HepG2 (cell line): ENCODE results near the gene FAM167B. TPM values are rescaled to one million over a fixed set of nuclear protein-coding genes. Genes with fewer than 3 reads are reported as not detected.

Source experiments
- ATAC-seq: fragments of 200-7000 bp; cut with Tn5 transposase; 3 replicates; pipeline ENCODE4 v1.9.1; 2020; ENCODE audit warnings: mild to moderate bottlenecking, moderate library complexity
- BruUV-seq: library from RNA; stranded (reverse); fragments of 400-500 nt; replicated peaks from 2 replicates; lab custom pipeline; 2021; lab: Mats Ljungman, UMichigan
- CTCF ChIA-PET: fragments of 300-600 bp; formaldehyde crosslinking; extraction: SDS; loops from one replicate; lab custom pipeline; 2021; ENCODE audit warnings: low total read pairs, inconsistent platforms, low intra/inter-chr PET ratio; lab: Yijun Ruan, JAX
- POLR2A ChIA-PET: fragments of 350-600 bp; sonication (Branson Sonifier 250); formaldehyde crosslinking; loops from one replicate; lab custom pipeline; 2020; ENCODE audit warnings: antibody characterized with exemption, inconsistent platforms; lab: Yijun Ruan, JAX
- DNase-seq: peaks from one replicate; pipeline ENCODE4 v3.0.0-alpha.2; 2015; ENCODE audit warnings: low spot score
- FAIRE-seq: peaks from 3 replicates; lab custom pipeline; 2011; peaks lifted over from hg19 to GRCh38; lab: Jason Lieb, UNC
- H2AFZ ChIP-seq: one replicate; pipeline ENCODE4 v1.6.1; 2011; ENCODE audit warnings: low read length, inconsistent platforms
- H3K27ac ChIP-seq: fragments of 300-600 bp; 3 replicates; pipeline ENCODE4 v1.8.0; 2011; ENCODE audit warnings: mixed run types, mild to moderate bottlenecking, mixed read lengths, low read length, inconsistent platforms; ENCODE audit not compliant: insufficient read depth; ENCODE audit errors: extremely low read length
- H3K27me3 ChIP-seq, 2 experiments: fragments of 200-600 bp in 1 of 2; 2 replicates in 1 of 2; 3 replicates in 1 of 2; pipeline versions ENCODE4 v1.6.0 to v1.8.0; 2011; ENCODE audit warnings: low read length in 2 of 2, mild to moderate bottlenecking in 2 of 2, moderate library complexity in 2 of 2, inconsistent platforms in 1 of 2; ENCODE audit not compliant: insufficient read depth in 2 of 2, control insufficient read depth in 1 of 2
- H3K36me3 ChIP-seq, 2 experiments: fragments of 200-600 bp in 1 of 2; replicated peaks in 1 of 2; 2 replicates in 1 of 2; 3 replicates in 1 of 2; pipeline versions ENCODE4 v1.5.1 to v1.8.0; 2011; ENCODE audit warnings: low read length in 2 of 2, inconsistent platforms in 1 of 2; ENCODE audit not compliant: insufficient read depth in 2 of 2, control insufficient read depth in 1 of 2
- H3K4me1 ChIP-seq: 2 replicates; pipeline ENCODE4 v1.5.1; 2012; ENCODE audit warnings: low read length, inconsistent platforms; ENCODE audit not compliant: insufficient read depth
- H3K4me2 ChIP-seq: 2 replicates; pipeline ENCODE4 v1.6.0; 2011; ENCODE audit warnings: low read depth, low read length, inconsistent platforms
- H3K4me3 ChIP-seq, 3 experiments: fragments of 200-600 bp in 1 of 3; sonication (generic), shearing (Covaris generic) in 1 of 3; replicated peaks in 1 of 3; 2 replicates each; pipeline ENCODE4 v1.5.1; 2011 to 2016; ENCODE audit warnings: low read length in 3 of 3, inconsistent platforms in 2 of 3, low read depth in 2 of 3, mild to moderate bottlenecking in 2 of 3, control low read depth in 1 of 3, mixed read lengths in 1 of 3; ENCODE audit not compliant: insufficient read depth in 1 of 3
- H3K79me2 ChIP-seq: one replicate; pipeline ENCODE4 v1.6.1; 2011; ENCODE audit warnings: low read length, inconsistent platforms; ENCODE audit not compliant: insufficient read depth
- H3K9ac ChIP-seq: 2 replicates; pipeline ENCODE4 v1.6.0; 2011; ENCODE audit warnings: mild to moderate bottlenecking, low read depth, low read length, inconsistent platforms; ENCODE audit not compliant: insufficient read depth
- H3K9me3 ChIP-seq: 2 replicates; pipeline ENCODE4 v1.5.1; 2012; ENCODE audit warnings: mild to moderate bottlenecking, low read length
- H4K20me1 ChIP-seq: 2 replicates; pipeline ENCODE4 v1.6.0; 2011; ENCODE audit warnings: inconsistent platforms, mild to moderate bottlenecking, low read length, moderate library complexity; ENCODE audit not compliant: insufficient read depth
- ERF ChIP-seq: IDR thresholded peaks from 2 replicates; pipeline ENCODE4 v1.6.1; 2018; ENCODE audit warnings: missing biosample characterization, missing genetic modification reagents
- PCBP1 ChIP-seq: fragments of 200-400 bp; formaldehyde crosslinking; IDR thresholded peaks from 2 replicates; pipeline ENCODE4 v1.6.1; 2017; ENCODE audit warnings: mild to moderate bottlenecking, low read depth, low read length, borderline replicate concordance
- POLR2A ChIP-seq, 2 experiments: IDR thresholded peaks; 2 replicates each; pipeline ENCODE4 v1.6.1; 2011; ENCODE audit warnings: low read depth in 2 of 2, low read length in 2 of 2, mild to moderate bottlenecking in 1 of 2, moderate library complexity in 1 of 2; ENCODE audit not compliant: insufficient read depth in 1 of 2
- RELA ChIP-seq: sonication (generic); formaldehyde crosslinking; IDR thresholded peaks from 2 replicates; pipeline ENCODE4 v1.4.0; 2020; ENCODE audit warnings: missing genetic modification reagents
- SIN3B ChIP-seq: fragments of 150-350 bp; IDR thresholded peaks from 2 replicates; pipeline ENCODE4 v1.6.1; 2014; ENCODE audit warnings: low read length
- YY1 ChIP-seq: IDR thresholded peaks from 2 replicates; pipeline ENCODE4 v1.6.1; 2011; ENCODE audit warnings: low read length, low read depth, moderate library complexity, mild to moderate bottlenecking; ENCODE audit not compliant: insufficient read depth, insufficient replicate concordance
- ZC3H13 ChIP-seq: sonication (generic); formaldehyde crosslinking; IDR thresholded peaks from 2 replicates; pipeline ENCODE4 v1.8.1; 2023; ENCODE audit warnings: mild to moderate bottlenecking, missing genetic modification reagents, moderate library complexity
- ZNF337 ChIP-seq: sonication (generic); formaldehyde crosslinking; IDR thresholded peaks from 2 replicates; pipeline ENCODE4 v1.5.1; 2020; ENCODE audit warnings: missing genetic modification reagents, low read depth, mild to moderate bottlenecking, borderline replicate concordance
- ZNF430 ChIP-seq: sonication (generic); formaldehyde crosslinking; IDR thresholded peaks from 2 replicates; pipeline ENCODE4 v1.9.0; 2021; ENCODE audit warnings: mild to moderate bottlenecking, missing genetic modification reagents
- ZNF431 ChIP-seq: sonication (generic); formaldehyde crosslinking; IDR thresholded peaks from 2 replicates; pipeline ENCODE4 v1.9.0; 2022; ENCODE audit warnings: missing genetic modification reagents, low read depth, mild to moderate bottlenecking, borderline replicate concordance
- WGBS: methylation state at CpG from one replicate; pipeline ENCODE4 v1.1.6; 2017; ENCODE audit warnings: low lambda C conversion rate; 5-methylcytosine and 5-hydroxymethylcytosine counted together
- in situ Hi-C: cut with HindIII; loops from 2 replicates; pipeline ENCODE4 v1.10.0; 2017; ENCODE audit warnings: low pct_unique_long_range_greater_than_20kb; ENCODE audit not compliant: extremely low pct_ligation_motif_present
- intact Hi-C: fragments of 100-400 bp; cut with micrococcal nuclease; formaldehyde crosslinking; loops from one replicate; pipeline ENCODE4 v1.10.0; 2022; ENCODE audit not compliant: unreplicated experiment
- polyA plus RNA-seq, 8 experiments: library from polyadenylated mRNA; depleted of rRNA in 3 of 8; stranded (reverse) in 7 of 8; unstranded in 1 of 8; fragments of >200 nt; fragmentation: Illumina TruSeq in 4 of 8; extraction: Trizol in 4 of 8; gene quantifications; 2 replicates each; pipeline versions ENCODE4 v1.2.1 to v1.2.3, GENCODE V29; 2011 to 2016; ENCODE audit warnings: low read depth in 4 of 8, missing spikeins in 1 of 8, mixed read lengths in 1 of 8; ENCODE audit not compliant: insufficient read depth in 1 of 8
- total RNA-seq, 5 experiments: library from RNA; depleted of rRNA; stranded (reverse); fragments of >200 nt; fragmentation: Illumina TruSeq; extraction: Trizol; gene quantifications; 2 replicates each; pipeline ENCODE4 v1.2.3, GENCODE V29; 2016; ENCODE audit warnings: low read depth in 1 of 5

The FAM167B gene
- total and polyA plus RNA-seq, 2 of the 13 experiments (the other 11 are each of a cell fraction or from before 2014, with no cell fraction given), result 0.15 to 0.70 TPM

DNA sequence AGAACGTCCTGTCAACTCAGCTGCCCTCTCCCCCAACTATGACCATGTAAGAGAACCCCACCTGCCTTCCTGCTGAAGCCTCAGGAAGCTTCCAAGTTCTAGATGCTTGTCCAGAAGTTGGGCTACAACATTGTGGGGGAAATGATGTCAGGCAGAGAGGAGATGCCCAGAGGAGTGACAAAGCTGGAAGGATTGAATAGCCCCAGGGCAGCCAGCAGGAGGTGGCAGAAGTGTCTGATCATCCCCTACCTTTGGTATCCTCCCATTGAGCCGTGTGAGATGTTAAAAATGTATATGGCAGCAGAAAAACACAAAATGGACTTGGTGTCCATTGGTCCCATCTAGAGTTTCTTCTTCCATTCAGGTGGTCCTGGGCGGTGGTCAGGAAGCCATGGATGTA, 18.3 kb upstream of the FAM167B start:
- in situ Hi-C loops, result no loop called here
- no TSS peak for BruUV-seq
- TF ChIP-seq ZNF337, result no peak
- no peak for TF ChIP-seq SIN3B
- no peak for TF ChIP-seq ZNF430 (CRISPR knock-in tag)
- TF ChIP-seq ERF, result no peak
- no peak for TF ChIP-seq RELA (CRISPR knock-in tag)
- no peak for TF ChIP-seq PCBP1
- TF ChIP-seq ZNF431 (CRISPR knock-in tag), result no peak
- H3K27me3 ChIP-seq, result no peaks in the 10 kb centered on the region
- no peak overlapping the region for H2AFZ ChIP-seq
- FAIRE-seq (no peak), ATAC-seq (no peak), DNase-seq (no peak)
- no peak overlapping the region for H3K4me2 ChIP-seq
- POLR2A ChIA-PET, result interaction anchor here (3.3 kb wide), 1 partner anchor 13 kb away, joined by 12 read pairs; no protein-coding TSS in a partner anchor
- peaks cover 6% of the 10 kb centered on the region for H3K79me2 ChIP-seq
- peaks cover 26 to 51% of the 10 kb centered on the region in 2 experiments for H3K36me3 ChIP-seq
- 94% methylated on average over 3 of the region's 3 CpGs for WGBS
- CTCF ChIA-PET, result no interaction called here
- H4K20me1 ChIP-seq, result no peaks in the 10 kb centered on the region
- intact Hi-C loops, result no loop called here
- no peak overlapping the region for H3K27ac ChIP-seq
- peaks cover 6% of the 10 kb centered on the region for H3K4me1 ChIP-seq
- no peak overlapping the region for H3K9ac ChIP-seq
- no peaks in the 10 kb centered on the region for H3K9me3 ChIP-seq
- no peak overlapping the region for H3K4me3 ChIP-seq

DNA sequence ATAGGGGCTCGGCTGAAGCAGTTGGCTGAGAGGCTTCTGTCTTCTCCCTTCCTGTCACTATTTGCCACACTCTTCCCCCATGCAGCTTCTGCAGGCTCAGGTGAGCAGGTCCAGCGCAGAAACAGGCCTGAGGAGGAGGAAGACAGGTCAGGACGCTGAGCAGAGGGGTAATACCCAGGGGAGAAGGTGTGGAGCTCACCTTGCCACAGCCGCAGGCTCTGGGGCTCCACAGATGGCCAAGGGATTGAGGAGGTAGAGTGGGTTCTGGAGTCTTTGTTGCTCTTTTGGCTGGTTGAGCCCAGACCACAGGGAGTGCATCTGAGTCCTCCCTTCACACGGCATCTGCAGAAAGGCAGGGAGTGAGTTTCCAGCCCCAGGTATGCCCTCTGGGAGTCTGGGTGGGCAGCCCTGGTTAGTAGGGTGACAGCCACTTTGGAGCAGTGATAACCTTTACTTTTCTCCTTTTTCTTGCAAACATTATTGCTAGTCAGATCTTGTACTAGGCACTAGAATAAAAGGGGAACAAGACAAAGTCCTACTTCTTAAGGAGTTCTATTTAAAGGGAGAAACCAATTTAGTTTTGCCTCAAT, 15.1 kb upstream of the FAM167B start:
- 98% methylated on average over 4 of the region's 5 CpGs for WGBS

More for the DNA sequence above, 15.1 kb upstream of the FAM167B start:
- Histone ChIP-seq H3K27me3 (no peaks in the 10 kb centered on the region), H2AFZ (no peak overlapping the region), H3K79me2 (no peaks in the 10 kb centered on the region), H3K4me1 (peaks cover 14% of the 10 kb centered on the region), H3K9me3 (no peaks in the 10 kb centered on the region), H3K4me3 (no peak overlapping the region), H3K4me2 (no peak overlapping the region), H3K9ac (no peak overlapping the region), H3K27ac (no peak overlapping the region), H4K20me1 (no peaks in the 10 kb centered on the region), H3K36me3 (peaks cover 18 to 34% of the 10 kb centered on the region in 2 experiments)
- ATAC-seq (no peak), DNase-seq (no peak), FAIRE-seq (no peak)
- BruUV-seq, result no TSS peak
- POLR2A ChIA-PET, result interaction anchor here (0.6 to 2.6 kb wide), 3 partner anchors 10 to 159 kb away, joined by 3 to 8 read pairs (median 4); partner anchors contain the start of genes LCK and TMEM39B
- intact Hi-C loops (no loop called here), in situ Hi-C loops (no loop called here)
- 0 out of 2 replicates have a peak, but pooled peaks have one; percentile 35 for TF ChIP-seq ZC3H13 (CRISPR knock-in tag)
- TF ChIP-seq YY1, result no peak
- peak in 1 of 2 experiments; percentile 40; a peak in 1 of 4 replicates for TF ChIP-seq POLR2A (IDR thresholded peaks at IDR 0.05; ENCODE audit: insufficient read depth in 1 of 2, low read depth in 2 of 2, low read length in 2 of 2)
- CTCF ChIA-PET, result no interaction called here
